HG03064 (cell line): ENCODE measurements around the gene FBXL17.

Experiments used
- ATAC-seq: cut with Tn5 transposase; IDR thresholded peaks from one replicate; pipeline ENCODE4 v1.9.1; 2021; ENCODE audit warnings: low read depth; ENCODE audit not compliant: unreplicated experiment

Gene FBXL17

DNA sequence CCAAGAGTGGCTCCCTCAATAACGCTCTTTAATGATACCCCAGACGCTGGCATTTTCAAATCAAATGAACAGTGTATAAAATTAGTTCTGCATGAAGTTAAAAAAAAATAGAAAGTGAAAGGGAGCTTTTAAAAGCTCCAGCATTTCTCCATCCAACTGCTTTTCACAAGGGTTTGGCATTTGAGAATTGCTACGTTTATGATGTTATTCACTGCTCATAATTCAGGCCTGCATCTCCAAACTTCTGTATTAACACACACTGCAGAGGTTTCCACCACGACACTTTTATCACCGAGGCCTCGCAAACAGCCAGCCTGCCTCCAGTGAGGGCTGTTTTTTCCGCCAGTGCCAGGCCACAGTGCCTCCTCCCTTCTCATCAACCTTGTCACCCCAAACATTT is 505.6 kb downstream of the FBXL17 start:
- no peak for ATAC-seq

DNA sequence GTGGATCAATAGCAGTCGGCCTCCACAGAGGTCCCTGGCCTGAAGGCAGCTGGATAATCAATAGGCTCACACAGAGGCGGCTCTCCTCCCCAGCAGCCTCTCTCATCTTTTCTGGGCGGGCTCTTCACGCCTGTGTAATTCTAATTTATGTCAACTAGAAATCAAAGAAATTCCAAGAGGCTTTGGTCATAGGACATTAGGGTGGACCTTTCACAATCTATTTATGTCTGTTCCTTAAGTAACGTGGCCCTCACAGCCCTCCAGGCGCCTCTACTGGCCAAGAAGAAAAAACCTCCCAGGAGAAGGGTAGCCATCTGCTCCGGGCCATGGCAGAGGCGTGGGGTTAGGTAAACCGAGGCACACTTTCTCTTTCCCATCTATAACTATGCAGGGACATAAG is 506.1 kb downstream of the FBXL17 start:
- no peak for ATAC-seq

DNA sequence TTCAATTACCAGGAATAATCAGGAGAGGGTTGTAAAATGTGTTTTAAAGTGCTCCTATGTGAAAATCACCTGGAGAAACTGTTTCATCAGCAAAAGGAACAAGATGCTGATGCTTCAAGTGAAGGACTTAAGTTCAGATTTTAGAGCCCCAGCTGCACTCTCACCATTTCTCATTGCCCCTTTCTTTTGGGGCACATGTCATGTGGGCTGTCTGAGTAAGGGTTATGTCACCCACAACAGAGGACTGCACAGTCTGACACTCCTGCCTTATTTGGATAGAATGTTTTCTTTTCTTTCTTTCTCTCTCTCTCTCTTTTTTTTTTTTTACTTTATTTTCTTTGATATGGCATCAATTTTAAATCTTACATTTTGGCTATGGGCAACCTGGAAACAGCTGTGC is 507.1 kb downstream of the FBXL17 start:
- ATAC-seq: no peak

DNA sequence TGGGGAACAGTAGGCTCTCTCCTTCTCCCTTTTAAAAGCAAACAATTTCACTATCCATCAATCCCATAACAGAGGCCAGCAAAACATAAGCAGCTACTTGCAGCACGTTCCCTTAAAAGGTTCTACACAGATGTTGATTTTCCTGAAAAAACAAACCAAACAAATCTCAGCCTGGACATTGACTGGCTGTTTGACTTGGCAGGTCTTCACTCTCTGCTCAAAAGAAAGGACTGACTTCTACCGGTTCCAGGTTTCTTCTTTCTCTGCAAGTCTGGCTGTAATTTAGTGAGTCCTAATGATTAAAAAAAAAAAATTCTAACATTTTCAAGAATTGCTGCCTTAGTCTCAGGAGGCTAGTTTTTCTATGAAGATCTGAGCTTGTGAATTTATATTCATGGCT is 508.0 kb downstream of the FBXL17 start:
- no peak for ATAC-seq

DNA sequence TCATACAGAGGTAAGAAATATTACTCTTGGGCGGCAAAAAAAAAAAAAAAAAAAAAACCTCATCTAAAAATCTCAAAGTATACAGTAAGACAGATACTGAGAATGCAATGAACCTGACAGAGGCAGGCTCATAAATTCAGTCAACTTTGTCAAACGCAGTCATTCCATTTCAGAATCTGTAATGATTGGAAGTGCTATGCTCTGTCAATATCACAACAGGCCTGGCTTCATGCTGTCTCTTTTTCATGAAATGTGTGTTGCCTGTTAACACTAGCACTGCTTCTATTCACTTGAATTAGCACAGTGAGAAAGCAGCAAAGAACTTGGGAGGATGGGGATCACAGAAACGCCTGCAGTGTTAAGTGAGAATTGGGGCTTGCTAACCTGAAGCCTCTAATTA is 510.9 kb downstream of the FBXL17 start:
- no peak for ATAC-seq

DNA sequence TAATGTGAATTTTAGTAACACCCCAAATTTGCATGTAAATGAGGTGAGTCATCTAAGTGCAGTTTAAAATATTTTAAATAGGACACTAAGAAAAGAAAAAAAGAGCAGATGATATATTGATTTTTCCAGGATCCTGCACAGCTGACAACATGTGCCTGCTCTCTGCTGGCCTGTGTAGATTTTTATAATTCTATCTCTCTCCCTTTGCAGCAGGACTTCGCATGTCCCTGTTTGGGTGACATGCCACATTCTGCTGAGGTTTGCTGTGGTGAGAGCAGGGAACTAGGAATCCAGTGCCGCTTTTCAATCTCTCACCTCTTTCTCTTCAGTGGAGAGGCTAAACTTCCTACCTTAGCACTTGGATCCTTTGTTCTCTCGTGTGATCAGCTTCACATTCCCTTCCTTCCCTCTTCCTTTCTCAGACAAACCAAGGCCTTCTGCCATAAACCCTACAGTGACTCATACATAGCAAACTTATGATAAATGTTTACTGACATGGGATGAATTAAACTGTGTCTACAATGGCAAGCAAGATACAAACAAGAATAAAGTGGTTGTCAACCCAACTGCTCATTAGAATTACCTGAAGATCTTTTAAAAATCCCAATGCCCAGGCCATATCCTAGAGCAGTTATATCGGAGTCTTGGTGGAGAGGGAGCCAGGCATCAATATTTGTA is 512.3 kb downstream of the FBXL17 start:
- ATAC-seq: no peak

DNA sequence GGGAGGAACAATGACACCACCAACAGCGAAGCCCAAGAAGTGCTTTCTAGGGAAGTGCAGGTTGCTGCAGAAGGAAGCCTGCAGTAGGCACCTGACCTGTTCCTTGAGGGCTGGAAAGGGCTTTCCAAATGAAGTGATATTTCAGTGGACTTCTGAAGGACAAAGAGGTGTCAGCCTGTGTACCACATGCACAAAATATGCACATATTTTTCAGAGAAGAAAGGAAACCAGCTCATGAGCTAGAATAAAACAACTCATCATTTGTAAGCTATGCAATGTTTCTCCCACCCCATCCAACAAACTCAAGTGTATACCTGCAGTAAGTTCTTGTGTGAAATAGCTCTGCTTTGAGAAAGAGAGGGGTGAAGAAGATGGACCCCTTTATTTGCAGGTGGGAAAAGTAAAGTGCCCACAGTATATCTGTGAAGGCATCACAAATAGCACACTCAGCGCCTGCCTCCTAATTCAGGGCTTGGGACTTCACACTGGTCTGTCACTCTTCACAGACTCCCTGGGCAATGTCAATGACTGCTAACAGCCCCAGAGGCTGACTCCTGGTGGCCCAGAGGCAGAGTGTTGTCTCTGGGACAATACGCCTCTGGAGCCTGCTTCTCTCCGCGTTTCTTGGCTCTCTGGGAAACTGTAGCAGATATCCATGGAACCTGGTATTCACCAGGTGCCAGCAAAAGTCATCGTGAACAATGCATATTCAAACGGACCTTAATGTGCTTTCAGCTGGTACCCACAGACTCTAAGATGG is 513.1 kb downstream of the FBXL17 start:
- ATAC-seq: no peak

DNA sequence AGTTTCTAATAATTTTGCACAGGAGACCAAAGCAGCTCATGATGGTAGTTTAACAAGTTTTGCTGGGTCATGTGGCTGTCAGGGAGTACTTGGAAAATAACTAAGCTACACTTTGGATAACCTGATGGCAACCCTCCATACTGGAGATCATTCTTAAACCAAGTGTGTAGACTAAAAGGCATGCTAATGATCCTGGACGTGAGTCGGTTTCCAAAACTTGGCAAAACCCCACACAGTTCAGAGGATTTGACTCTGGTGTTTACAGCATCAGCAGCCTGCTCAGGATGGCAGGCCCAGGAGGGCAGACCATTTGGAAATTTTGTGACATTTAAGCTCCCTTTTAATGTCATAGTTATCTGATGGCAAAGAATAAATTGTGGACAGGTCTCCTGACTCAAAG is 514.6 kb downstream of the FBXL17 start:
- no peak for ATAC-seq

DNA sequence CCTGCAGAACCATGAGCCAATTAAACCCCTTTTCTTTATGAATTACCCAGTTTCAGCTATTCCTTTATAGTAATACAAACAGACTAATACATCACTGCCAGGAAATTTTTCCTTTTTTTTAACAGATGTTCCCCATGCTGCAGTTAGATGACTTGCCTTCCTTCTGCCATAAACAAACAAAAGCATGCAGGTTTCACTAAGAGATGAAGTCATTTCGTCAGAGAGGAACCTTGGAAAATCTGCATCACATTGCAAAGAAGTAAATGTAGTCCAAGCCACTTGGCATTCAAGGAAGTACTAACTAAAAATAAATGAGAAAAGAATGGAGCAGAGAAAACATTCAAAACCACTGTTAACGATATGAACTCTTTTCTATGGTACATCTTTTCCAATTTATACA is 517.1 kb downstream of the FBXL17 start:
- no peak for ATAC-seq

DNA sequence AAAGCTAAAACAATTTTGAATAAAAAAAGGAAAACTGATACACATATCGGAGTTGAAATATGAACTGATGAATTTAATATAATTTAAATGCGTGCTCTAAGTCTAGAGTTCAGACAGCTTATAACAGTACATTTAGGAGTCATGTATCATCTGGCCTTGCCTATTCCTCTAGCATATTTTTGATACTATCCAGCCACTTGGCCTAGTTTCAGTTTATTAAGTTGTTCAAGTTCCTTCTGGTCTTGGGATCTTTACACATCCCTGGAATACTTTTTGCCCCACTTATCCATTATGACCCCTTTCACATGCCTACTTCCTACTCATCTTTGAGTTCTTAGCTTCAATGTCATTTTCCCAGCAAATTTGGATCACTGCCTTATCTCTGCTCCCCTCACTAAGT is 518.8 kb downstream of the FBXL17 start:
- ATAC-seq: no peak

DNA sequence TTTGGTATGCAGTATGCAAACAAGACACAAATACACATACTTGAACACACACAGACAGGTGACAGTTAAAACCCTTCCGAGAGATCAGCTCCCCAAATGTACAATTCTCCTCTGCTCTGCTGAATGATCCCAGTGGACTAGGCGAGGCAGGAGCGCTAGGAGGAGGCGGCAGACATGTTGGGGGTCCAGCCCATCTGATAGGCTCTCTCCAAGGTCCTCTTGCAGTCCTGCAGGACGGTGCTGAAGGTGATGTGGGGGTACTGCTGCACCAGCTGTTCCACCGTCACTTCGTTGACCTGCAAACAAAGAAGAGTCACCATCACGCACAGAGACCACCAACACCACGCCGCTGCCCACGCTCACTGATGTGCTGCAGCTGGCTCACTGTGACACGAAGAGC is 520.3 kb downstream of the FBXL17 start:
- no peak for ATAC-seq

DNA sequence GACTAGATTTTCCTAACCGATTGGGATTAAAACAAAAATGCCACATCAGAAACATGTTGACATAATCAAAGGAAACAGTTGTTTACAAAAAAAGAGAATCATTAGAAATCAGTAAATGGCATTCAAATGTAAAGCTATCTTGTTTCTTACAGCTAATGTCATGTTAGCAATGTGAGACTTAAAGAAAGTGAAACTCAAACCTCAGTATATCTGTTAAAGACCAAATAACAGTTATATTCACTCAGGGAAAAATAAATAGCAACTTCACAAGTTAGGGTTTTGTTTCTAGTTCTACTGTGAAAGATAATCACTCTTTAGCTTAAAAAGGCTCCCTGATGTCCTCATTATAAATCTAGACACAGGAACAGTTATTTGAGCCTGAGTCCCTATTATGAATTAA is 521.9 kb downstream of the FBXL17 start:
- ATAC-seq: no peak

DNA sequence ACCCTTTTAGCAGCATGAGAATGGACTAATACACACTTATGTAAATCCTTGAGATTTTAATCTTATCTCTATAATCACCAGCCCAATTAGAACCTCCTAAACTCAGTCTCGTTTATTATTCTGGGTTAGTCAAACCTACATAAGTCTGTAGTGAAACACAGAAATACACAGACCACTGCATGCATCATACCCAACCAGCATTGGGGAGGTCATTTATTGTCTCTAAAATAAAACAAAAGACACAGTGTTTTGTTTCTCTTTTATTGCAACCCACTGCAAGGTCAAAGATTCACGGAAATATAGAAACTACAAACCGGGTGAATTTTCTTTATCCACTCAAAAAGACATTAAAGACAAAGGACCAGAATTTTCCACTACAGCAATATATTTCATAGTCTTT is 523.1 kb downstream of the FBXL17 start:
- no peak for ATAC-seq

DNA sequence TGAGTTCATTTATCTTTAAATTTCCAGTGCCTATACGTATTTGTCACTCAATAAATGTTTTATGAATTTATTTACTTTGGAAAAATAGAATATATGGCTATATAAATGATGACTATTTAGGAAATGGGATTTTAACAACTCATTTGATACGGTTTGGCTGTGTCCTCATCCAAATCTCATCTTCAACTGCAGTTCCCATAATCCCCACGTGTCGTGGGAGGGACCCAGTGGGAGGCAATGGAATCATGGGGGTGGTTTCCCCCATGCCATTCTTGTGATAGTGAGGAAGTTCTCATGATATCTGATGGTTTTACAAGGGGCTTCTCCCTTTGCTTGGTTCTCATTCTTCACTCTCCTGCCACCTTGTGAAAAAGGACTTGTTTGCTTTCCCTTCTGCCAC is 523.6 kb downstream of the FBXL17 start:
- no peak for ATAC-seq

DNA sequence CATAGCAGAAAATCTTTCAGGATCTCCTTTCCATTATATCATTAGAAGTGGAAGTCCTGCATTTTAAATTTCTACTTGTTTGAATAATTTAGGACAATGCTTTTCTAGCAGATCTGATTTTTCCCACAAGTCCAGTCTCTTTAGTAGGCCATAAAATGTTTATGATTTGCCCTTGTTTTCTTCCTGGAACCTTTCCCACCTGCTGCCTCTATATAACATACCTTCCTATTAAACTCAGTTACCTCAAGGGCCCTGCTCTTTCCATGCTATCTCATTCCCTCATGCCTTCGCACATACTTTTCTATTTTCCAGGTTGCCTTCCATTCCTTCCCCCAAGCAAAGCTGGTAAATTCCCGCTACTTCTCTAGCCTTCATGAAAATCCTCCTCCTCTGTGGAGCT is 524.1 kb downstream of the FBXL17 start:
- no peak for ATAC-seq

DNA sequence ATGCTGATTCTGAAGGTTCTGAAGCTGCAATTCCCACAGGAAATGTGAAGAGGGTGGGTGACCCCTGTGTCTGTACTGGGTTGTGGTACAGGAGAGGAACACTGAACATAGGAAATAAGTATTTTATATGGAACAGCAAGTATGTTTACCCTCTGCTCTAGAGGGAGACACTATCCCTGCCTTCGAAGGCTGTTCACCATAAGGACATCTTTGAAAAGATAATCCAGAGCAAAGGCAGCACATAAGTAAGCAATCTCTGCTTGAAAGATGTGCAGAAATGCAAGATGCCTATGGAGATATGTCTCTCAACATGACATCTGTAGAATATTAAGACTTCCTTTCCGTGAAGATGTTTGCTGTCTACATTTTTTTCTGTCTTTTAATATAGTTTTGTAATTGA is 526.7 kb downstream of the FBXL17 start:
- no peak for ATAC-seq

DNA sequence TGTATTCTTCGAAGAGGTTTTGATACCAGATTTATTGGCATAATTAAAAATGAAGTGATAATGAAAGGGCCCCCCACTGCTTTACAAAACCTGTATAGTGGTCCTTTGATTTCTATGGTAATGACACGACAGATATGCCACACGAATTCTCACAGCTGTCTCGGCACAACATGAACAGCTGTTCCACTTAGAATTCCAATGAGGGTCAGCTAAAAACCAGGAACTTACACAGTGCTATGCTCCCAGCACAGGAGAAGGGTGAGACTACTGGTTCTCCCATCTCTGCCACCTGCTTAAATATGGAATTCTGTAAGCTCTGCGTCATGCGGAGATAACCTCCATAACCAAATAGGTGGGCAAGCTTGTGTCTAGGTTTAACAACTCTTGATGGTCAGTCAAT is 528.2 kb downstream of the FBXL17 start:
- ATAC-seq: no peak

DNA sequence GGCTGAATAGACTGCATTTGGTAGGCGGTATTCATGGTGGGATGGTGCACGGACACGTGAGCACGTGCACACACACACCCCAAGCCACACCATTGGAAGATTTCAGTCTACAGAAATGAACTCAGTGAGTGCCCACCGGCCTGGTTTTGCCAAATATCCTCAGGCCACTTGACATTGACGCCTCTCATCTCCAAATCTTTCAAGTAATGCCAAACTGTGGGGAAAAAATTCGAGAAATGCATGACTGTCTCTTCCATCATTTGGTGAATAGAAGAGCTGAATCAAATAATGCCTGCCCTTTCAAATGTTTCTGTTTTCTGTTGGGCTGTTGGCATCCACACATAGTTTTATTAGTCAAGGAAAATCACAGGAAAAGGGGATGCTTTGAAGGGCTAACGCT is 528.9 kb downstream of the FBXL17 start:
- no peak for ATAC-seq

DNA sequence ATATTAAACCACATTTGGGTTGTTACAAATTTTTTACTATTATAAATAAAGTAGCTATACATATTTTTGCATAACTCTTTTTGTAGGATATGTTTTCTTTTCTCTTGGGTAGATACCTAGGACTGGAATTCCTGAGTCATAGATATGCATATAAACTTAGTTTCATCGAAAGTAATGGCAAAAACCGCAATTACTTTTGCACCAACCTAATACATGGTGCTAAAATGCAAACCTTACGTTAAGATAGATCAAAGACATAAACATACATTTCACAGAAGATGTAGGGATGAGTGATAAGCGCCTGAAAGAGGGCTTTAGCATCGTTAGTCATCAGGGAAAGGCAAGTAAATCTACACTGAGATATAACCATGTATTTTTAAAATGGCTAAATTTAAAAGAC is 532.8 kb downstream of the FBXL17 start:
- ATAC-seq: no peak

DNA sequence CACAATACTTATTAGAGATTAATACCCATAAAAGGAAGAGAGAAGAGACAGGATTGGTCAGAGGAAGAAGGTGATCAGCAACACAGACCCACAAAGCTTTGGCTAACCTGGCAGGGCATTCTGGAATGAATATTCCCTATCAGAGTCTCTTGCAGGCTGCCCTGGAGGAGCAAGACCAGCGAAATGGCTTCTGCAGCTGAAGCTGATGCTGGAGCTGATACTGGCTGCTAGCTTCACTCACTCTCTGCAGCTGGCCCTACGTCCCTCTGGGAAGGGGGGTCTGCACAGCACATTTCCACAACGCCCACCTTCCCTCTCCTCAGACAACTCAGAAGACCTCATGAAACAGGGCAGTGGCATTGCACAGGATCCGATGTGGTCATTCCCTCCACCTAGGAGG is 541.3 kb downstream of the FBXL17 start:
- no peak for ATAC-seq

DNA sequence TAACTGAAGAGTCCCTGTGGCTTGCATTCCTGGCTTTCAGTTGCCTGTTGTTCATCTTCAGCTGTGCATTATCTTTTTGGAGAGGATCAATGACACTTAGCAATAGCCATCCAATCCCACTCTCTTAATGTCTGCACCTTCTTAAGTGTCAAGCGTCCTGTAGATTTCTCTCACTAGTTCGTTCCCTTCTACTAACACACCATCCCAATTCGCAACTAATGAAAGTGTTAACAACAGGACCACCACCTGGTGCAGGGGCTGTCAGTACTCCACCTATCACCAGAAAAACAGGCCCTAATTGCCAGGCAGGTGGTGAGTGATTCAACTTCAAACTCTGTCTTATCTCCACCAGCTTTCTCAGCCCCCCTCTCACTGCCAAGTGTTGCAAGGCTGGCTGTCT is 541.7 kb downstream of the FBXL17 start:
- ATAC-seq: no peak

DNA sequence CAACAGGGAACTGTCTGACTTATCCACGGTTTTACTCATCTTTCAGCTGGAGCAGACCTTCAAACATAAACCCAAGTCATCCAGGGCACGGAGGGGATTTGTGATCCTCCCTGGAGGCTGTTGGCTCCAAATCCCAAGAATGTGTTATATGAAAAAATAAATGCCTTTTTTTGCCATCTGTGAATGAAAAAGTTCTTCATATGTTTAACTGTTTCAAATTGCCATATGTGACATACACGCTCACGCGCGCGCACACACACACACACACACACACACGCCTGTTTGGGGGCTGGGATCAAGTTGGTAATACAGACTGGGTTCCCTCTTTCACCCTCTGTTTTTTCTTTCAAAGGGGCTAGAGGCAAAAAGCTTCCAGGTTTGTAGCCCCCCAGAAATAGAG is 546.8 kb downstream of the FBXL17 start:
- no peak for ATAC-seq

DNA sequence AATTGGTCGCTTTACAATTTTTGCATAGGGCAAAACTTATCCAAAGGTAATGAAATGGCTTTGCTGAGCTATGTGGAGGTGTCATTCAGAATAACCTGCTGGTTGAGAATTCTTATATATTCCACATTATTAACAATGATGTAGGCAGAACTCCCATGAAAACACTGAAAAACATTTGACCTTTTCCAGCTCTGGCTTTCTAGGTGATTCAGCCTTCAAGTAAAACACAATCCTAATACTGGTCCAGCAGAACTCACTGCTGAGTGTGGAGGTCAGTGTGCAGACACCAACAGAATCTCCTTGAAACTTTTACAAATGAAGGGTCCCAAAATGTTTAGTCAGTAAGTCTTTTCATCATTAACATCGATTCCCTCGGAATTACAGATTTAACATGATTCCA is 549.2 kb downstream of the FBXL17 start:
- ATAC-seq: no peak
